GM18520 (cell line): ENCODE measurements around the gene RIPPLY3.

Experiments
- ATAC-seq: cut with Tn5 transposase; IDR thresholded peaks from one replicate; pipeline ENCODE4 v1.9.1; 2021; ENCODE audit not compliant: unreplicated experiment

The RIPPLY3 gene, protein sequence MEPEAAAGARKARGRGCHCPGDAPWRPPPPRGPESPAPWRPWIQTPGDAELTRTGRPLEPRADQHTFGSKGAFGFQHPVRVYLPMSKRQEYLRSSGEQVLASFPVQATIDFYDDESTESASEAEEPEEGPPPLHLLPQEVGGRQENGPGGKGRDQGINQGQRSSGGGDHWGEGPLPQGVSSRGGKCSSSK

DNA sequence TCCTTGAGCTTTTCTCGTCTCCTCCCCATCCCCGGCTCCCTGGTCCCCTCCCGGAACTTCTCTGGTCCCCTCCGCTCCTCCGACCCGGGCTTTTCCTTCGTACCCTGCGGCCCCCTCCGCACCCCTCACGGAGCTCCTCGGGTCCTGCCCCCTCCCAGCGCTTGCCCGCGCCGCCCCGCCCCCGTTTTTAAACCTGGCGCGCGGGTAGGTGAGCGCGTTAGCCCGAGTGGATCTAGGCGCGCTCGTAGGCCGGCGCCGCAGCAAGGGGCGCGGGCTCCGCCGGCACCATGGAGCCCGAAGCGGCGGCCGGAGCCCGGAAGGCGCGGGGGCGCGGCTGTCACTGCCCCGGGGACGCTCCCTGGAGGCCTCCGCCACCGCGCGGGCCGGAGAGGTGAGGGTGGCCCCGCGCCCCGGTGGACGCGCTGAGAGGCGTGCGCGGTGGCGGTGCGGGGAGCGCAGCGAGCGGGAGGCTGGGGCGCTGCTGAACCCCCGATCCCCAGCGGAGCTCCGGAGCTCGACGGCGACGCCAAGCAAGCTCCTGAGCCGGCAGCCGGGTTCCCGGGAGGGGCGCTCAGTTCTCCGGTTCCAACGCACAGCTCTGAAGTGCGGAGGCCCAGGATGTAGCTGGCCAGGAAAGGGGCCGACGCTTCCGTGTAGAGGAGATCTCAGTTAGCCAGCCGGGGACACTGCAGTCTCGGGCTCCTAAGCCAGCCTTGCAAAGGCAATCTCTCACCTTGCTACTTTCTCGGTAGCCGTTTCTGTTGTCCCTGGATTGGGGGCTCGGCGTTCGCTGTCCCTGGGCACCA, at the start of gene RIPPLY3:
Gene RIPPLY3, plus strand, starts transcription at position 217 of the 806 bp plus-strand sequence. Its CDS starts 71 bp downstream, at position 288.
- no peak for ATAC-seq

DNA sequence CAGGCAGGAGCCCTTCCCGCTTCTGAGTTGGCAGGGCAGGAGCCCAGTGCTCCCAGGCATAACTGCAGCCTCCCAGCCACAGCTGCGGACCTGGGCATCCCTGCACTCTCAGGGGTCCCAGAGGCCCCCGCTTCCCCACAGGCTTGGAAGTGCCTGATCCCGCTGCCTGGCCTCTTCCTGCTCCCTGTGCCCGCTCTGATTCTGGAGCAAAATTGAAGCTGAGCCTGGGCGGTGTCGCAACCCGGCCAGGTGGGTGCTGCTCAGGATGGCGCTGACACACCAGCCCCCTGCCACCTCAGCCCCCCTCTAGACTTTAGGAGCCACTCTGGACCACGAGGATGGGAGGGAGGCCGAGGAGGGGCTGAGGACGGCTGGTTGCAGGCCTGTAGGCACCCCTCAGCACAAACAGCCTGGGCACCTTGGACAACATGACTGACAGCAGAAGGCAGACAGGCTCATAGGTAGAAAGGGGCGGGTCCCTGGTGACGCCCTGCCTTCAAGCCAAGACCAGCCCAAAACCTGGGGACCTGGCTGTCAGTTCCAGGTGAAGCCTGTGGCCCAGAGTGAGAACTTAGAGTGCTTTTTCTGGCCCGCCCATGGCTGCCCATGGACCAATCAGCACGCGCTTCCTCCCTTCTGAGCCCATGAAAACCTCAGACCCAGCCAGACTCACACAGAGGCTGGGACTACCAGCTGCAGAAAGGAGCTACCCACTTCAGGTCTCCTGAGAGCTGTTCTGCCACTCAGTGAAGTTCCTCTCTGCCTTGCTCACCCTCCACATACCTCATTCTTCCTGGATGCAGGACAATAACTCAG, 47.3 kb upstream of the RIPPLY3 start:
- no peak for ATAC-seq

GRCh38 chr21:36960676-36961284, 45.7 kb upstream of the RIPPLY3 start:
- ATAC-seq = no peak

- ATAC-seq = no peak
Measured at GRCh38 chr21:36962098-36962780, 44.3 kb upstream of the RIPPLY3 start.

DNA sequence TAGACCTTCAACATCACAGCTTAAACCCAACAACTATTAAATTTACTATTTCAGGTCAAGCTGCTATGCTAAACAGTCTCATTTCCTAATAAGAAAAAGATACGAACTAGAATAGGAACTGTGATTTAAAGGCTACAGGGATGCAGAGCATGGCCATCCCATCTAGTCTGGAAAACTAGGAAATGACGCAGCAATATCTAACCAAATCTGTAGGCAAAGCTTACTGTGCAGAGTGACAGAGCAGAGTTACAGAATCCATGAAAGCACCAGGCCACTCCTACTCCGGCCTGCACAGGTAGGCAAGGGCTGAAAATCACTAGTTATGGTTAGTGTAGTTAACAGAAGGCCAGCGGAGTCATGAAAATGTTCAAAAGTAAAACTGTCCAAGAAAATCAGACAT, 42.1 kb upstream of the RIPPLY3 start:
- no peak for ATAC-seq

DNA sequence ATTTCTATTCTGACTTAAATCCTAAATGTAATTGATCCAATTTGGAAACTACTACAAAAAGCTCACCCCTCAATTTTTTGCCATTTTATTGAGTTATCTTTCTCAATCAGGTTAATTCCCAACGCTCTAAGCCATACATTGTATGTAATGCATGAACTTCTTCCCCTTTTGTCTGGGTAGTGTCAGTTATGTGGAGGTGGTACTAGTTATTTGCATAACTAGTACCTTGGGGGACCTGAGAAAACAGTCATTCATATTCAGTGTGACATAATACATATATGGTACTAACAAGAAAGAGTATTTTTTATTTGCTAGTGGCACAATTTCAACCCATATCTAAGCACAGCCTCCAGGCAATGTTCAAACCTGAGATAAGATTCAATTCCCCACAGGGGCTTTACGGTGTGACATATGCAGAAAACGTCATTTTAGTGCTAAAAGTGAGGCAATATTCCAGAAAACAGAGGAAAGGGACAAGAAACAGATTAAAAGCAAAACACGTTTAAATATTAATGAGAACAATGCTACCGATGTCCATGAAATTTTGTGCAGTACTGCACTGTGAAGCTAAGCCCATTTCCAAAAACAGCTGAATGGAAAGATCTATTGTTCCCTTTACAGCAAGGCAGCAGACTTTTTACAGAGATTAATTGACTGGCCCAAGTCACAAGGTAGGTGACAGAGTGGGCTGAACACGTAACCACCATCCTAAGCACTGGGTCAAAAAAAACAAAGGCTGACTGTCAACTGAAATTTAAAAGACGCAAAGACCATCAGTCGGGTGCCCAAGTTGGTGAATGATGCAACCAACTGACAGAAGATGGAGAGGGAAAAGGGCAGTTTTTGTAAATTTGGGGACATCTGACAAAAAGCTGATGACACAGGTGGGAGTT, 41.4 kb upstream of the RIPPLY3 start:
- no peak for ATAC-seq

DNA sequence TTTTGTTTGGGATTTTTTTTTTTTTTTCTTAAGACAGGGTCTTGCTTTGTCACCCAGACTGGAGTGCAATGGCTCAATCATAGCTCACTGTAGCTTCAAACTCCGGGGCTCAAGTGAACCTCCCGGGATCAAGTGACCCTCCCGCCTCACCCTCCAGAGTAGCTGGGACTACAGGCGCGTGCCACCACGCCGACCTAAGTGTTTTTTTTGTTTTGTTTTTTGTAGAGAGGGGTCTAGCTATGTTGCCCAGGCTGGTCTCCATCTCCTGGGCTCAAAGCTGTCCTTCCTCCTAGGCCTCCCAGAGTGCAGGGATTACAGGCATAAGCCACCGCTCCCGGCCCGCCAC, 40.8 kb upstream of the RIPPLY3 start:
- no peak for ATAC-seq

- ATAC-seq = peak; percentile 73
Measured at GRCh38 chr21:36966066-36966820, 40.3 kb upstream of the RIPPLY3 start, which contains the start of gene HLCS. TSS of gene HLCS (minus strand) at chr21:36966669. CDS start at chr21:36966638, 31 bp downstream.

- no peak for ATAC-seq
Measured at GRCh38 chr21:36966821-36967768, 39.4 kb upstream of the RIPPLY3 start.

- ATAC-seq = no peak
Measured at GRCh38 chr21:36968414-36968813, 38.1 kb upstream of the RIPPLY3 start.

DNA sequence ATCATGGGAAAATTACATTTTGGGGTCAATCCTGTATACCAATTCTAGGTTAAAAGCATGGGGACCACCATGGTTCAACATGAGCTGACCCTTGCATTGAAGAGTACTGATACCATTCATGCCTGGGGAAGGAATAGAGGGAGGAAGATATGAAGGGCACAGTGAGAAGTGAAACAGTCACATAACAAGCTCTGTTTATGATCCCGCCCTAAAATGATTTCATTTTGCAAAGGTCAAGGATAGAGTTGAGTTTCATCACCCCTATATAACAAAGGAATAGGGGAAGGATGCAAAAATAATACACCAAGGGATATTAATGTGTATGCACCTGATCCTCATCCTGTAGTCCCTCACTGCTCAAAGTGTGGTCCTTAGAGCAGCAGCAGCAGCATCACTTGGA, 37.5 kb upstream of the RIPPLY3 start:
- ATAC-seq = no peak

DNA sequence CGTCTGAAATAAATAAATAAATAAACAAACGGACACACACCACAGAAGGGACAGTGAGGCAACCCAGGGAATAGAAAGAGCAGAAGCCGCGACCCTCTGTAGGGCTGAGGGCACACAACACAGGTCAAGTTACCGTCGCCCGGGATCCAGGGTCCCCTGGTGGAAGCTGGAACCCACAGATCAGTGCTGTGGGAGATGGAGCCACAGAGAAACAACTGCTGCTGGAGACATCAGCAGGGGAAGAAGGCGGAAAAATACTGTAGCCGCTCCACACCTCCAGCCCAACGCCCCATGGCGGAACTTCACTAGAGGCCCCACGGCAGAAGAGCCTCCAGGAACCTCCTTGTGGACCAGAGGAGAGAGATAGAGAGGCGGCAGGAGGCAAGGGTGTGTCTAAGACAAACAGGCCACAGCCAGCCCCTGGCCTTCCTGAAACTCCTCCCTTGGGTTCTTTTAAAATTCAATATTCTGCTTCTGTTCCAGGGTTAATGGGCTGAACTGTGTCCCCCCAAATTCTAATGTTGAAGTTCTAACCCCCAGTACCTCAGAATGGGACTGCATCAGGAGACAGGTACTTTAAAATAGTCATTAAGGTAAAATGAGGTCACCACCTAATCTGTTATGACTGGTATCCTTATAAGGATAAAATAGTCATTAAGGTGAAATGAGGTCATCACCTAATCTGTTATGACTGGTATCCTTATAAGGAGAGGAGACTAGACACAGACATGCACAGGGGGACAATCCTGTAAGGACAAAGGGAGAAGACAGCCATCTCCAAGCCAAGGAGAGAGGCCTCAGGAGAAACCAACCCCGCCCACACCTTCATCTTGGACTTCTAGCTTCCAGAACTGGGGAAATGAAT, 32.3 kb upstream of the RIPPLY3 start:
- ATAC-seq = no peak

GRCh38 chr21:36974851-36975192, 31.7 kb upstream of the RIPPLY3 start:
- no peak for ATAC-seq

DNA sequence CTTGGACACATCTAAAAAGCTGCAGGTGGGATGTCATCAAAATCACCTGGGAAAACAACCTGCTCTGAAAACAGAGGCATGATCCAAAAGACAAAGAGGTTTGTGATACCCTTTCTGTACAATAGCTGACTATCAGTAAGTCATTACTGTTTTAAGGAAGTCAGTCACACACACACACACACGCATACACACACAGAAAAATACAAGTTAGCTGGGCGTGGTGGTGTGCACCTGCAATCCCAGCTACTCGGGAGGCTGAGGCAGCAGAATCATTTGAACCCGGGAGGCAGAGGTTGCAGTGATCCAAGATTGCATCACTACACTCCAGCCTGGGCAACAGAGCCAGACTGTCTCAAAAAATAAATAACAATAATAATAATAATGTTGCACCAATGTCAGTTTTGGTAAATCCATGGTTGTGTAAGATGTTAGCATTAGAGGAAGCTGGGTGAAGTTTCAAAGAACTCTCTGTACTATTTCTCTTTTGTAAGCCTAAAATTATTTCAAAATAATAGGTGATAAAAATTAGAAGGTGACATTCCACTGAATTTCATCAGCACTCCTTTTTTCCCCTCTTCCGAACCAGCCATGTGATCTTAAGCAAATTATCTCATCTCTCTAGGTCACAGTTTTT, 30.2 kb upstream of the RIPPLY3 start:
- ATAC-seq = no peak

DNA sequence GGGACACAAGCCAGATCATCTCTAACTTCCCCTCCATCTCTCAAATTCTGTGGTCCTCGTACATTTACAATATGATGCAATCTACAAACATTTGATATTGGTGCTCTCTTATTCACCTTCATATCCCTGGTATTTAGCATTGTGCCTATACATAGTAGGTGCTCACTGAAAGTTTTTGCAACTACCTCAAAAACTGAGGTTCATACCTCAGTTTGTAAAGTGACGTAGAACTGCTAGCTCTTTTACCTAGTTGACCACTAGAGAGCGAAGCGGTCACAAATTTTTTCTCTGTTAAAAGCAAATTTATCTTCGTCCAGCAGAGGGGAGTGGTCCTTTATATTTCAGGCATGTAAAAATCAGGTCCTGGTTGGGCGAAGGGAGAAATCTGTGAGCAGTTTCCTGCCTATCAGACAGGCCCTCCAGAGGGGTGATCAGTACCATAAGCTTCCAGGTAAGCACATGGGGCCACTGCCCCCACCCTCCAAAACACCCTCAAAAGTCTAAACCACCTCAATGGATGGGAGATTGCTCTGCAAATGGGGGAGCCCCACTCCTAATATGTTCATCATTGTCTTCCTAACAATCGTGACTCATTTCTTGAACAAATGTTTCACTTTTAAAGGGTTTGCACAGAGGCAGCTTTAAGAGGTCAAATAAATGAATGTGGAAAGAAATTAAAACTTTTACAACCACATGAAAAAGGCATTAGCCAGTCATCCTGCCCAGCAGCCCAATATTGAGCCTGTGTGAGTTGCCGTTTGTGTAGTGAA, 29.4 kb upstream of the RIPPLY3 start:
- ATAC-seq = peak; percentile 50
